A549 (cell line): ENCODE measurements around the gene SENP5.

Experiments
- CEBPB ChIP-seq, 2 experiments: fragments of >200 bp in 1 of 2; sonication (Bioruptor Twin) in 1 of 2; formaldehyde crosslinking in 1 of 2; IDR thresholded peaks; 2 replicates each; pipeline ENCODE4 v1.6.1; 2012 to 2016
- TP53 ChIP-seq: fragments of 250-450 bp; sonication (Bioruptor Pico); IDR thresholded peaks from 2 replicates; pipeline ENCODE4 v1.5.0; 2021; ENCODE audit warnings: mild to moderate bottlenecking, moderate library complexity

DNA sequence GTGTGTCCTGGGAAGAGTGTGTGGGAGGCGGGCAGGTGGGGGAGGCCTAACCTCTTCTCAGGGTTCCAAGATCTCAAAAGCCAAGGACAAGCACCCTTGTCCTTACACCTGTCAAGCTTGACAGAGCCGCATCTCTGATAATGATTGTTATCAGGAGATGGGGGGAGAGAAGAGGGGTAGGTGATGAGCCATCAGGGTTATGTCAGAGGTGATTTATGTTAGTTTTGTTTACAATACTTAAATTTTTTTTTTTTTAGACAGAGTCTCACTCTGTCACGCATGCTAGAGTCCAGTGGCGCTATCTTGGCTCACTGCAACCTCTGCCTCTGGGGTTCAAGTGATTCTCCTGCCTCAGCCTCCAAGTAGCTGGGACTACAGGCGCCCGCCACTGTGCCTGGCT, 82.0 kb downstream of the SENP5 start:
- TF ChIP-seq TP53 (CRISPR knock-in tag) (no peak), CEBPB (IDR thresholded peaks at IDR 0.05) (no peak)
